Heart left ventricle (tissue), 16 donors: ENCODE measurements around the gene GPR84. TPM values are rescaled to one million over a fixed set of nuclear protein-coding genes. Genes with fewer than 3 reads are reported as not detected.

Source experiments
- ATAC-seq, 4 donors: fragments of 200-7000 bp; cut with Tn5 transposase; one replicate each; pipeline ENCODE4 v1.9.1; 2020 to 2022; ENCODE audit warnings: moderate library complexity in 4 of 4, mild to moderate bottlenecking in 3 of 4, moderate number of reproducible peaks in 1 of 4
- DNase-seq, 5 donors: peaks; one replicate each; pipeline ENCODE4 v3.0.0-alpha.2; 2020
- H3K27ac ChIP-seq, 12 donors: fragments of 200-600 bp; sonication (generic) in 4 of 12; one replicate each; pipeline versions ENCODE4 v1.5.0 to v1.8.0; 2016 to 2022; ENCODE audit warnings: mild to moderate bottlenecking in 2 of 12
- H3K27me3 ChIP-seq, 9 donors: fragments of 200-600 bp; sonication (generic) in 2 of 9; one replicate each; pipeline versions ENCODE4 v1.5.1 to v1.8.0; 2016 to 2022; ENCODE audit warnings: mild to moderate bottlenecking in 3 of 9
- H3K36me3 ChIP-seq, 9 donors: fragments of 200-600 bp; sonication (generic) in 2 of 9; one replicate each; pipeline versions ENCODE4 v1.5.0 to v1.8.0; 2018 to 2022; ENCODE audit warnings: mild to moderate bottlenecking in 2 of 9
- H3K4me1 ChIP-seq, 12 donors: fragments of 200-600 bp; sonication (generic) in 4 of 12; one replicate each; pipeline versions ENCODE4 v1.5.0 to v1.8.0; 2016 to 2022; ENCODE audit warnings: mild to moderate bottlenecking in 3 of 12
- H3K4me3 ChIP-seq, 12 donors: fragments of 200-600 bp; sonication (generic) in 4 of 12; one replicate each; pipeline versions ENCODE4 v1.5.0 to v1.8.0; 2017 to 2022; ENCODE audit warnings: mild to moderate bottlenecking in 9 of 12, moderate library complexity in 4 of 12
- H3K9me3 ChIP-seq, 12 donors: fragments of 200-600 bp; sonication (generic) in 4 of 12; one replicate each; pipeline versions ENCODE4 v1.5.0 to v1.8.0; 2016 to 2022; ENCODE audit warnings: mild to moderate bottlenecking in 1 of 12
- CTCF ChIP-seq, 12 donors: fragments of 200-600 bp; sonication (generic) in 4 of 12; IDR thresholded peaks; one replicate each; pipeline versions ENCODE4 v1.5.0 to v1.8.0; 2018 to 2022; ENCODE audit warnings: antibody characterized with exemption in 12 of 12, mild to moderate bottlenecking in 5 of 12
- POLR2A ChIP-seq, 2 donors: fragments of 450-650 bp; IDR thresholded peaks; one replicate each; pipeline ENCODE4 v1.6.1; 2017; ENCODE audit warnings: antibody characterized with exemption in 2 of 2, mild to moderate bottlenecking in 2 of 2, moderate library complexity in 2 of 2
- WGBS, 4 donors: extraction: QIAGEN DNeasy Blood & Tissue Kit in 2 of 4; methylation state at CpG; one replicate each; pipeline versions ENCODE4 v1.1.5 to v1.1.7; 2013 to 2018; 5-methylcytosine and 5-hydroxymethylcytosine counted together
- intact Hi-C, 10 donors: fragments of 100-400 bp; cut with DNase I; formaldehyde crosslinking; loops; one replicate each; pipeline versions ENCODE4 v1.11.1 to v1.14.2; 2022
- polyA plus RNA-seq, 2 donors: library from polyadenylated mRNA; stranded (reverse); fragments of 200-250 nt; gene quantifications; one replicate each; pipeline ENCODE4 v1.2.3, GENCODE V29; 2013
- total RNA-seq, 9 donors: library from RNA; depleted of rRNA in 2 of 9; stranded (reverse); fragments of >200 nt in 2 of 9; fragmentation: NEBNext Ultra II Directional in 3 of 9; extraction: Animal tissue kit (Norgen Biotek cat#: 25700) in 3 of 9; gene quantifications; one replicate each; pipeline versions ENCODE4 v1.1.0 to v1.2.4, GENCODE V29; 2016 to 2023
- donor health status: ischemic (EF 13 %, LVEDD 7.1; RV severe dilation, severe dysfunction).
- donor health status: healthy with polysubstance abuse.
- donor health status: DM: no; HTN: yes; CAD: no.
- donor health status: DM: no; HTN: no; CAD: no.
- donor health status: ischemic (EF 25% LVEDD 6.9; RV normal size, moderate dysfunction).
- donor health status: ischemic (EF 25% LVEDD 5.7; RV mildly dilated, moderate dysfunction).
- donor health status: healthy.
- donor health status: DM: yes; HTN: yes; CAD: no.
- donor health status: ischemic (EF 35%, LVEDD 5.7; RV mildly dilated, moderate dysfunction).
- donor health status: nonischemic (EF 11% LVEDD 7.7; RV severe dilation, severe dysfunction).
- donor health status: DM: yes; HTN: yes; CAD: no.
- donor health status: PGD.
- donor health status: ischemic (EF 29% LVEDD 5.4; RV normal size, mild dysfunction).
- donor health status: nonischemic (EF 23%, LVEDD 6.1; RV moderate dilation, normal function).

GPR84 gene
- total and polyA plus RNA-seq, 11 donors, result 0.21 to 4.4 (median 0.37) TPM; not detected in 6

GRCh38 chr12:54398995-54399793 is 34.9 kb upstream of the GPR84 start:
- Histone ChIP-seq H3K4me3 (no peak overlapping the region), H3K9me3 (no peaks in the 10 kb centered on the region), H3K27me3 (no peaks in the 10 kb centered on the region), H3K27ac (peak overlapping the region in 1 of 12 donors; percentile 73), H3K4me1 (peaks cover 0 to 20% (median 3%) of the 10 kb centered on the region in 12 donors), H3K36me3 (peaks cover 0 to 100% (median 97%) of the 10 kb centered on the region in 9 donors)
- DNase-seq (peak; percentile 82 to 92 (median 85)), ATAC-seq (peak; percentile 76 to 86 (median 84))
- intact Hi-C loops, result loop anchor here in 7 of 10 donors (1.0 to 2.0 kb wide), 2 partner anchors 40 kb away; no protein-coding TSS in a partner anchor
- TF ChIP-seq POLR2A (IDR thresholded peaks at IDR 0.05) (no peak), CTCF (IDR thresholded peaks at IDR 0.05) (peak; percentile 97 to 99 (median 99))
- 75 to 79% (median 78%) methylated on average over 8 of the region's 8 CpGs for WGBS, 4 donors

- no peak overlapping the region for H3K4me3 ChIP-seq
- intact Hi-C loops, result loop anchor here in 1 of 10 donors (2.0 kb wide), 1 partner anchor 41 kb away; no protein-coding TSS in a partner anchor
- no peak for DNase-seq
- H3K9me3 ChIP-seq, result no peaks in the 10 kb centered on the region
- H3K27me3 ChIP-seq, result no peaks in the 10 kb centered on the region
- 80 to 100% (median 97%) methylated on average over 2 of the region's 2 CpGs for WGBS, 4 donors
- no peak for TF ChIP-seq POLR2A (IDR thresholded peaks at IDR 0.05)
- TF ChIP-seq CTCF (IDR thresholded peaks at IDR 0.05), result no peak
- H3K27ac ChIP-seq, result peak overlapping the region in 1 of 12 donors; percentile 42
- no peak for ATAC-seq
- H3K4me1 ChIP-seq, result peaks cover 0 to 19% (median 5%) of the 10 kb centered on the region in 12 donors
- H3K36me3 ChIP-seq, result peaks cover 0 to 98% (median 87%) of the 10 kb centered on the region in 9 donors
These were observed 33.9 kb upstream of the GPR84 start for GRCh38 chr12:54398218-54398617.

- DNase-seq (no peak), ATAC-seq (no peak)
- Histone ChIP-seq H3K4me1 (peaks cover 0 to 21% (median 5%) of the 10 kb centered on the region in 12 donors), H3K36me3 (peaks cover 0 to 87% (median 77%) of the 10 kb centered on the region in 9 donors), H3K27ac (no peak overlapping the region), H3K4me3 (no peak overlapping the region), H3K27me3 (no peaks in the 10 kb centered on the region), H3K9me3 (no peaks in the 10 kb centered on the region)
- intact Hi-C loops, result no loop called here
- 83 to 100% (median 91%) methylated on average over 1 of the region's 1 CpG for WGBS, 4 donors
- TF ChIP-seq POLR2A (IDR thresholded peaks at IDR 0.05), result no peak
- no peak for TF ChIP-seq CTCF (IDR thresholded peaks at IDR 0.05)
These were observed 32.9 kb upstream of the GPR84 start for GRCh38 chr12:54397157-54397556.

GRCh38 chr12:54395545-54395944 is 31.3 kb upstream of the GPR84 start:
- H3K27ac ChIP-seq, result peak overlapping the region in 1 of 12 donors; percentile 9
- no peaks in the 10 kb centered on the region for H3K9me3 ChIP-seq
- DNase-seq (no peak), ATAC-seq (no peak)
- H3K4me3 ChIP-seq, result no peak overlapping the region
- H3K27me3 ChIP-seq, result no peaks in the 10 kb centered on the region
- H3K36me3 ChIP-seq, result peaks cover 0 to 71% (median 61%) of the 10 kb centered on the region in 9 donors
- intact Hi-C loops, result no loop called here
- TF ChIP-seq CTCF (IDR thresholded peaks at IDR 0.05) (no peak), POLR2A (IDR thresholded peaks at IDR 0.05) (no peak)
- peaks cover 0 to 35% (median 9%) of the 10 kb centered on the region in 12 donors for H3K4me1 ChIP-seq
